GM21723 (cell line): ENCODE results near the gene ABCA5.
"Not testable (repeated sequence)": the region's sequence is repeated elsewhere in the genome, so short reads cannot be mapped to it uniquely, and the experiment has no call there.

Experiments used
- ATAC-seq: cut with Tn5 transposase; IDR thresholded peaks from one replicate; pipeline ENCODE4 v1.9.1; 2021; ENCODE audit warnings: mild to moderate bottlenecking, moderate library complexity; ENCODE audit not compliant: unreplicated experiment

Gene ABCA5

DNA sequence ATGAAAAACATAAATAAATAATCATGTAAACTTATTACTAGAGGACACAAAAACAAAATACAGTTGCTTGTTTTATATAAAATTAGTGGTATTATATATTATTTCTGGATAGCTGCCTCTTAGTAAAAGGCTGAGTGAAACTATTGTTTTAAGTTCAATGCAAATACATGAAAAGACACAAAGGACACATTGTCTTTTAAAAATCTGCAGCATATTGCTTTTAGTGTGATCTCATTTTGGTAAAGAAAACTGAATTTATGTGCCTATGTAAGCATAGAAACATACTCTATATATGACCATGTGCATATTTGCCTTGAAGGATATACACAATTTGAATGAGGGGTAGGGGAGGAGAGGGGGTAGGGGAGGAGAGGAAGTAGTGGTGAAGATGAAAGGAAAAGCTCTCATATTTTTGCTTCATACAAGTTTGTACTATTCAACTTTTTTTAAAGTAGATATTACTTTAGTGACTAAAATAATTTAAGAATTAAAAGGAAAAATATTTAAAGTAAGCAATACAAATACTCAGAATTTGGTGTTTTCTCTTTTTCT is 104.2 kb downstream of the ABCA5 start:
- ATAC-seq, result no peak

DNA sequence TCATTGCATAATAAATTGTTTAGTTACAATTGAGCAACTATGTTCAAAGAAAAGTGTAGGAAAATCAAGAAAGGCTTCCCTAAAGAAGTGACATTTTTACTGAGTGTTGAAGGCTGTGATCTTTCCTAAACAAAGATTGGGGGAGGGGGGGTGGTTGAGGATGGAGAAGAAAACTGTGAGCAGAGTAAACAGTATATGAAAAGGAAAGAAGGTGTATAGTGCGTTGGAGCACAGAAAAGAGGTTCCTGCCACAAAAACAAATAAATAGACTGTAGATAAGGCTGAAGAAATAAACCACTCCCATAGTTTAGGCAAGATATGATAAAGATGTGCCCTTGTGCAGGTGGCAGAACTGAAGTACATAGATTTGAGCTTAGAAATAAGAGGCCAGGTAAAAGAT is 106.8 kb downstream of the ABCA5 start:
- no peak for ATAC-seq

DNA sequence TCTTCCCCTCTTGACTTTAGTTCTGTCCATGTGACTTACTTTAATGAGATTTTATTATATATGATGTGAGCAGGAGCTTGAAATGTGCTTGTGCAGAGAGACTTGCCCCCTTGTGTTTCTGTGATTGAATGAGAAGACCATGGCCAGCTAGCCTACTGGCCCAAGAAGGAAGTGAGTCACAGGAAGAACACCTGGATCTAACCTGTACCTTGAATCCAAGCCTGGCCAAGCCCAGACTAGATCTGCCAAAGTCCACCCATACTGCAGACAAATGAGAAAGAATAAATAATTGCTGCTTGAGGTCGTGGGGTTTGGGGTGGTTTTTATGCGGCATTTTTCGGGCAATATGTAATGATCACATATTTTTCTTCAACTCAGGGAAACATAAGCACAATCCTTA is 107.9 kb downstream of the ABCA5 start:
- ATAC-seq, result no peak

DNA sequence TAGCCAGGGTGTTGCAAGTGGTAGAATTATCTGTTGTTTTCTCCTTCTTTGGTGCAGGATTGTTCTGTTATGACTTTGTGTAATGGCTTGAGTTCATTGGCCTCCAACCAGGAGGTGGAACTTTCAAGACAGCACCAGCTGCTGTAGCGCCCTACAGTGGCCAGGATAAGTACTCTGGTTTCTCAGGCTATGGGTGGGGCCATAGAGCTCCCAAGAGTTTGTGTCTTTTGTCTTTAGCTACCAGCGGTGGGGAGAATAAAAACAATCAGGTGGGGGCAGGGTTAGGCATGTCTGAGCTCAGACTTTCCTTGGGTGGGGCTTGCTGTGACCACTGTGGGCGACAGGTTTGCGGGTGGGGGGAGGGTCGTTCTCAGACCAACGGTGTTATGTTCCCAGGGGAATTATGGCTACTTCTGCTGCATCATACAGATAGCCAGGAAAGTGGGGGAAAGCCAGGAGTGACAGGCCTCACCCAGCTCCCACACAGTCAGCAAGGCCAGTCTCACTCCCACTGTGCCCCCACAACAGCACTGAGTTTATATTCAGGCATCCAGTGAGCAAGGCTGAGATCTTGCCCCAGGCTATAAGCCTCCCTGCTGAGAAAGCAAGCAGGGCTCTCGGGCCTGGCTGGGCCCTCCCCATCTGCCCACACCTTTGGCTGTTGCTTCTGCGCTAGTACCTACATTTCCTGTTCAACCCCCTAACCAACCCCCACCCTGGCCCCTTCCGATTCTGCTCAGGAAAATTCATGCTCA is 113.7 kb downstream of the ABCA5 start:
- ATAC-seq, result no peak

DNA sequence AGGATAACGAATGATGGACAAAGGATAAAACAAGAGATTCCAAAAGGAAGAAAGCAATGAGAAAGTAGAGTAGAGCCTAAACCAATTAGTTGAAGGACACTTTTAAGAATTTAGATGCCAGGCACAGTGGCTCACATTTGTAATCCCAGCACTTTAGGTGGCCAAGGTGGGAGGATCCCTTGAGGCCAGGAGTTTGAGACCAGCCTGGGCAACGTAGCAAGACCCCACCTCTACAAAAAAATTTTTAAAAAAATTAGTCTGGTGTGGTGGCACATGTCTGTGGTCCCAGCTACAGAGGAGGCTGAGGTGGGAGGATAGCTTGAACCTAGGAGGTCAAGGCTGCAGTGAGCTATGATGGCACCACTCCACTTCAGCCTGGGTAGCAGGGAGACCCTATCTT is 118.3 kb downstream of the ABCA5 start:
- ATAC-seq, result no peak

DNA sequence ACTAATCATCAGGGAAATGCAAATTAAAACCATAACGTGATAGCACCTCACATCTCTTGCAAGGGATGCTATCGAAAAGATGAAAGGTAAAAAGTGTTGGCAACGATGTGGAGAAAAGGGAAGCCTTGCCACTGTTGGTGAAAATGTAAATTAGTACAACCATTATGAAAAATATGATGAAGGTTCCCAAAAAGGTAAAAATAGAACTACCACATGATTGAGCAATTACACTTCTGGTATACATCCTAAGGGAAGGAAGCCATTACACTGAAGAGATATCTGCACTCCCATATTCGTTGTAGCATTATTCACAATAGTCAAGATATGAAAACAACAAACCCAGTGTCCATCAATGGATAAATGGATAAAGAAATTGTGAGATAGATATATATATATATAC is 119.8 kb downstream of the ABCA5 start:
- no peak for ATAC-seq

DNA sequence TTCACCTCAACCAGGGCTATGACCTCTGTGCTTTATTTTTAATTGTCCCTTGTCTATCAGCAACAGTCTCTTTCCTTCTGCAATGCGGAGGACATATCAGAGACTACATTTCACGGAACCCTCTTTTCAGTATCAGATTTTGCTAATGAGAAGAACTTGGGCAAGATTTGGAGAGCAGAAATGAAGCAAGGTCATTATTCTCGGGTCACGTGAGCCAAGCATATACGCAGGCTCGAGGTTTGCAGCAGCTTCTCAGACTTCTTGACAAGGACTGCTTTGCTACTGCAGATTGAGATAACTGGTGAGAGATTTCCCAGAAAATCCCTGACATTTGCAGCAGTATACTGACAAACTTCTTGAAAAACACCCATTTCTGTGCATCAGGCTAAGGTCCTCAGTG is 128.7 kb downstream of the ABCA5 start:
- ATAC-seq, result no peak

DNA sequence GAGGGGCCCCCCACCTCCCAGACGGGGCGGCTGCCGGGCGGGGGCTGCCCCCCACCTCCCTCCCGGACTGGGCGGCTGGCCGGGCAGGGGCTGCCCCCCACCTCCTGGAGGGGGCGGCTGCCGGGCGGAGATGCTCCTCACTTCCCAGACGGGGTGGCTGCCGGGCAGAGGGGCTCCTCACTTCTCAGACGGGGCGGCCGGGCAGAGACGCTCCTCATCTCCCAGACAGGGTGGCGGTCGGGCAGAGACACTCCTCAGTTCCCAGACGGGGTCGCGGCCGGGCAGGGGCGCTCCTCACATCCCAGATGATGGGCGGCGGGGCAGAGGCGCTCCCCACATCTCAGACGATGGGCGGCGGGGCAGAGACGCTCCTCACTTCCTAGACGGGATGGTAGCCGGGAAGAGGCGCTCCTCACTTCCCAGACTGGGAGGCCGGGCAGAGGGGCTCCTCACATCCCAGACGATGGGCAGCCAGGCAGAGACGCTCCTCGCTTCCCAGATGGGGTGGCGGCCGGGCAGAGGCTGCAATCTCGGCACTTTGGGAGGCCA is 130.8 kb downstream of the ABCA5 start:
- not testable (repeated sequence) for ATAC-seq
